ENCODE data around the gene H19.

The H19 gene

DNA sequence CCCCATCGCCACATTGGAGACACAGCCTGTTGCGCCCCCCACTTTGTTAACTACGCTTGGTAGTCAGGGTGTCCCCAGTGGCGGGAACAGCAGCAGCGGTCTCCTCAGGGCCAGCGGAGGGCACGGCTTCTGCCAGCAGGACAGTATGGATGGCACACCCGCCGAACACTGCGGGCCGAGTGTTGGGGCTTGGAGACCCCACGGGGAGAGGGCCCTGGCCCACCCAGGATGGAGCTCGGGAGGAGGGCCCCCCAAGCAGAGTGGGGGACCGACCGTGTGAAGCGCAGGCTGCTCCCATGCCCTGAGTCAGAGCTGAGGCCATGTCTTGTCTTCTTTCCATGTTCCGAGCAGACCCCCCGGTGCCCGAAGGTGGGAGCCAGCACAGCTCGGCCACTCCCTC is 32.7 kb downstream of the H19 start:
- H3K27ac ChIP-seq (ENCODE audit: low read length), result no peak overlapping the region
- H3K4me1 ChIP-seq (ENCODE audit: control insufficient read depth, insufficient read depth, low read length), result no peaks in the 10 kb centered on the region
- H3K36me3 ChIP-seq (ENCODE audit: control insufficient read depth in 2 of 2, insufficient read depth in 2 of 2, low read length in 2 of 2), result no peaks in the 10 kb centered on the region
- no peak overlapping the region for H3K9ac ChIP-seq (ENCODE audit: low read length in 2 of 2)
- no peak overlapping the region for H3K4me3 ChIP-seq (ENCODE audit: low read length in 2 of 2)
- H3K9me3 ChIP-seq (ENCODE audit: control insufficient read depth in 2 of 2, low read length in 2 of 2), result no peaks in the 10 kb centered on the region
- H3K27me3 ChIP-seq (ENCODE audit: control insufficient read depth in 1 of 2, insufficient read depth in 2 of 2, low read length in 2 of 2), result no peaks in the 10 kb centered on the region

DNA sequence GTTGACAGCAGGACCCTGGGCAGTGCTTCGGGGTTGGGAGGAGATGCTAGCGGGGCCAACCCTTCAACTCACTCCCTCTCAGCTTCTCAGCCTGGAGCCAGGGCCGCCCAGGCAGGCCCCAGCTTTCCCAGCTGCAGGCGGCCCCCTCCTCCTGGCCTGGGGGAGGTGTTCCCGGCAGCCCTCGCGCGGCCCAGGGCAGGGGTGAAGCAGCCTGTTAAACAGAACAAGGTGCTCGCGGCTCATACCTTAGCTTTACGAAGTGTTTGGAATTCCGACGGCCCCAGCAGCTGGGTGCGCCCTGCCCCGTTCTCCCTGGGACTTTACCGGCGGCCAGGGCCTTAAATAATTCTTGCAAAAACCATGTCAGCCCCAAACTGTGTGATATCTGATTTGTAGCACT is 33.3 kb downstream of the H19 start:
- no peaks in the 10 kb centered on the region for H3K36me3 ChIP-seq (ENCODE audit: control insufficient read depth in 2 of 2, insufficient read depth in 2 of 2, low read length in 2 of 2)
- H3K27ac ChIP-seq (ENCODE audit: low read length), result no peak overlapping the region
- H3K27me3 ChIP-seq (ENCODE audit: control insufficient read depth in 1 of 2, insufficient read depth in 2 of 2, low read length in 2 of 2), result no peaks in the 10 kb centered on the region
- no peaks in the 10 kb centered on the region for H3K9me3 ChIP-seq (ENCODE audit: control insufficient read depth in 2 of 2, low read length in 2 of 2)
- H3K4me3 ChIP-seq (ENCODE audit: low read length in 2 of 2), result no peak overlapping the region
- H3K4me1 ChIP-seq (ENCODE audit: control insufficient read depth, insufficient read depth, low read length), result no peaks in the 10 kb centered on the region
- H3K9ac ChIP-seq (ENCODE audit: low read length in 2 of 2), result no peak overlapping the region

DNA sequence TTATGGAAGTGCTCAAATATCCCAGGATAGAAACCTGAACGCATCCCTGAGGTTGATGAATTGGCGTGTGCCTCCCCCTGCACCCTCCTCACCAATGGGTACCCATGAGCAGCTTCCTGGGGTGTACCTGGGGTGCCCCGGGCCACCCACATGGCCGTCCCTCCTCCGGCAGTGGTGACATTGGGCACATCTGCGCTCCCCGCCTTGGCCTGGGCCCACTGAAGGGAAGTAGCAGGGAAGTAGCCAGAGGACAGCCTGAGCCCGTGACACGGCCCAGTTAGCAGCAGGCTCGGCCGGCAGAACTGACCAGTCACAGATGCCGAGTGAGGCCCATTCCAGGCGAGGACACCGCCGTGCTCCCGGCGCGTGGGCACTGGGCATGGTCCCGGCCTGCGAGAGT is 33.8 kb downstream of the H19 start:
- Histone ChIP-seq H3K4me1 (ENCODE audit: control insufficient read depth, insufficient read depth, low read length) (no peaks in the 10 kb centered on the region), H3K27ac (ENCODE audit: low read length) (no peak overlapping the region), H3K36me3 (ENCODE audit: control insufficient read depth in 2 of 2, insufficient read depth in 2 of 2, low read length in 2 of 2) (no peaks in the 10 kb centered on the region), H3K4me3 (ENCODE audit: low read length in 2 of 2) (no peak overlapping the region), H3K9ac (ENCODE audit: low read length in 2 of 2) (no peak overlapping the region), H3K27me3 (ENCODE audit: control insufficient read depth in 1 of 2, insufficient read depth in 2 of 2, low read length in 2 of 2) (no peaks in the 10 kb centered on the region), H3K9me3 (ENCODE audit: control insufficient read depth in 2 of 2, low read length in 2 of 2) (no peaks in the 10 kb centered on the region)

DNA sequence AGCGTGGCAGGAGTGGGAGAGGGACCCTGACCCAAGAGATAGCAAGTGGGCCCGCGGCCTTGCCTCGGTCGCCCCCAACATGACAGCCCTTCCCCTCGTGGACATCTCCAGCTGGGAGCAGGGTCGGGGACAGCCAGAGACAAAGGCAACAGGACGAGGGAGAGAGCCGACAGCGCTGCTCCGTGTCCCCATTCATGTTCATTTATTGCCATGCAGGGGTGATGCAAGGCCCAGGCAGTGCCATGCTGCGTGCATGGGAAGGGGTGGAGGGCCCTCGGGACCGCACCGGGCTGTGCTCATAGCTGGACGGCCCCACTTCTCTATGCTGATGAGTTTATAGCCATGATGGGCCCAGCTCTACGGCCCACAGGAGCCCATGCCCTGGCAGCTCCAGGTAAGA is 37.9 kb downstream of the H19 start:
- no peaks in the 10 kb centered on the region for H3K36me3 ChIP-seq (ENCODE audit: control insufficient read depth in 2 of 2, insufficient read depth in 2 of 2, low read length in 2 of 2)
- no peaks in the 10 kb centered on the region for H3K4me1 ChIP-seq (ENCODE audit: control insufficient read depth, insufficient read depth, low read length)
- no peak overlapping the region for H3K27ac ChIP-seq (ENCODE audit: low read length)
- no peak overlapping the region for H3K9ac ChIP-seq (ENCODE audit: low read length in 2 of 2)
- no peaks in the 10 kb centered on the region for H3K9me3 ChIP-seq (ENCODE audit: control insufficient read depth in 2 of 2, low read length in 2 of 2)
- no peaks in the 10 kb centered on the region for H3K27me3 ChIP-seq (ENCODE audit: control insufficient read depth in 1 of 2, insufficient read depth in 2 of 2, low read length in 2 of 2)
- H3K4me3 ChIP-seq (ENCODE audit: low read length in 2 of 2), result no peak overlapping the region

DNA sequence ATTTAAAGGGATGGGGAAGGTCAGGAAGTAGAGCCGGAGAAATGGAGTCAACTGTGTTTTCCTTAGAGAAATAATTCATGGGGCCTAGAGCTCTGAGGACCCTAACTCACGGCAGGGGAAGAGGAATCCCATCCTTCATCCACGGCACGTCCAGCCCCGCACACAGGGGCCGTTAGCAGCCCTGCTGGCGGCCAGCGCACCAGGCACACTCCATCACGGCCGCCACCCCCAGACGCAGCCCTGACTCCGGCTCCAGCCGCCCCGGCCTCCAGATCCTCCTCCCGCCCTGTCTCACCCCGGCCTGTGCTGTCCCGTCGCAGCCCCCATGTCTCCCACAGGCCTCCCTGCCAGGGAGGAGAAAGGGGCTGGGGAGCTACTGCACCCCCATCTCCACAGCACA is 39.3 kb downstream of the H19 start:
- no peaks in the 10 kb centered on the region for H3K4me1 ChIP-seq (ENCODE audit: control insufficient read depth, insufficient read depth, low read length)
- H3K4me3 ChIP-seq (ENCODE audit: low read length in 2 of 2), result no peak overlapping the region
- no peak overlapping the region for H3K27ac ChIP-seq (ENCODE audit: low read length)
- no peak overlapping the region for H3K9ac ChIP-seq (ENCODE audit: low read length in 2 of 2)
- no peaks in the 10 kb centered on the region for H3K27me3 ChIP-seq (ENCODE audit: control insufficient read depth in 1 of 2, insufficient read depth in 2 of 2, low read length in 2 of 2)
- H3K9me3 ChIP-seq (ENCODE audit: control insufficient read depth in 2 of 2, low read length in 2 of 2), result no peaks in the 10 kb centered on the region
- H3K36me3 ChIP-seq (ENCODE audit: control insufficient read depth in 2 of 2, insufficient read depth in 2 of 2, low read length in 2 of 2), result no peaks in the 10 kb centered on the region

DNA sequence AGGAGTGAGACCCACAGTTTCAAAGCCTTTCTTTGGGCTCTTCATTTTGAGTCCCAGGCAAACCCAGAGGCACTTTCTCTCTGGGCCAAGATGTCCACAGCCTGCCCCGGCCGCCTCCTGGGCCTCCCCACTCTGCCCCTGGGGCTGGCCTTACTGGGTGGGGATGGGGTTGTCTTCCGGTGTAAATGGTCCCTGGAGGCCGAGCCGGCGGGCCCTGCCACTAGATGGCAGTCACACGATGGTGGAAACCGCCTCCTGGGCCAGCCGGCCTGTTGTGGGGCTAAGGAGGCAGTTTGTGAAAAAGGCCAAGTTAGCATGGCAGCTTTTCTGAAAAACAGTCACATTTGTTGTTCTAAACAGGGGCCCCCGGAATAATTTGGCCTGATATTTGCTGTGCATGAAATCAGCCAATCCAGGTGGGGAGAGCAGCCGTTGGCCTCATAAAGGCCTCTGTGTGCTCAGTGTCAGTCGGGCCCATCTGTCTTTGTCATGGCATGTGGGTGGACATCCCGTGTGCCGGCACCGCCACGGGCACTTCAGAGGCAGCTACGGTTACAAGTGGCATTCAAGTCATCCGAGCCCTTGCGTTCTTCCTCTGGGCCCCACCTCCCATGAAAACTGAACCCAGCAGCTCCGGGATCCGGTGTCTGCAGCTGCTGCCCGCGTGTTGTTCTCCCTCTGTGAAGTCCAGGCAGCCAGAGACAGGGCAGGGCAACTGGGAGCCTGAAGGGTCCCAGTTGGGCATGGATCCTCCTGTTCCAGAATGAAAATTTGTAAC is 44.0 kb downstream of the H19 start:
- H3K9me3 ChIP-seq (ENCODE audit: control insufficient read depth in 2 of 2, low read length in 2 of 2), result no peaks in the 10 kb centered on the region
- no peaks in the 10 kb centered on the region for H3K36me3 ChIP-seq (ENCODE audit: control insufficient read depth in 2 of 2, insufficient read depth in 2 of 2, low read length in 2 of 2)
- H3K27ac ChIP-seq (ENCODE audit: low read length), result no peak overlapping the region

DNA sequence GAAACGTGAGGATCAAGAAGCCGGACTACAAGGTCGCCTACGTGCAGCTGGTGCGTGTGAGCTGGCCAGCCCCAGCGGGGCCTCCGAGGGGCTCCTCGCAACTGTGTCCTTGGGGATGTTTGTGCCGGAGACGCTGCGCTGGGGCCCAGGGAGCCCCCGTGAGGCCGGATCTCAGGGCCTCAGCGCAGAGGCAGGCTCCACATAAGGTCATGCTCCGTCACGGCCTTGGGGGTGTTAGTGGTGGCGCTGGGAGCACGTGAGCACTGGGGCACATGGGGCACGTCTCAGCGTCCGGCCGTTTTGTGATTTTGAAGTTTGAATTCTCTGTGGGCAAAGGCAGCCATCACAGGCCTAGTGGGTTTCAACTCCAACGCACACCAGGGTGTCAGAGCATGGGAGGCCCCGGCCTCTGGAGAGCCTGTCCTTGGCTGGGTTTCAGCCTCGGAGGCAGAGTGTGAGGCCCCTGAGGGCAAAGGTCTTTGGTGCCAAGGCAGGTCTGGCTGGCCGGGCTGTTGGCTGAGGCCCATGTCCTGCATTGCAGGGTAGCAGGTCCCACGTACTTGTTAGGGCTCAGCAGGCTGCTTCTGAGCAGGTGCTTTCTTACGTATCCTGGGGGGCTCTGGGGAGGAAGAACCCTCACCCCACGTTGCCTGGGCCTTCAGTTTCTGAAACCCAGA is 44.7 kb downstream of the H19 start:
- no peaks in the 10 kb centered on the region for H3K4me1 ChIP-seq (ENCODE audit: control insufficient read depth, insufficient read depth, low read length)
- no peaks in the 10 kb centered on the region for H3K27me3 ChIP-seq (ENCODE audit: control insufficient read depth in 1 of 2, insufficient read depth in 2 of 2, low read length in 2 of 2)
- no peak overlapping the region for H3K9ac ChIP-seq (ENCODE audit: low read length in 2 of 2)
- H3K9me3 ChIP-seq (ENCODE audit: control insufficient read depth in 2 of 2, low read length in 2 of 2), result no peaks in the 10 kb centered on the region
- H3K4me3 ChIP-seq (ENCODE audit: low read length in 2 of 2), result no peak overlapping the region
- H3K36me3 ChIP-seq (ENCODE audit: control insufficient read depth in 2 of 2, insufficient read depth in 2 of 2, low read length in 2 of 2), result no peaks in the 10 kb centered on the region
- H3K27ac ChIP-seq (ENCODE audit: low read length), result no peak overlapping the region

More for the DNA sequence above, 44.0 kb downstream of the H19 start:
- no peak overlapping the region for H3K4me3 ChIP-seq (ENCODE audit: low read length in 2 of 2)
- H3K4me1 ChIP-seq (ENCODE audit: control insufficient read depth, insufficient read depth, low read length), result no peaks in the 10 kb centered on the region
- no peaks in the 10 kb centered on the region for H3K27me3 ChIP-seq (ENCODE audit: control insufficient read depth in 1 of 2, insufficient read depth in 2 of 2, low read length in 2 of 2)
- H3K9ac ChIP-seq (ENCODE audit: low read length in 2 of 2), result no peak overlapping the region

DNA sequence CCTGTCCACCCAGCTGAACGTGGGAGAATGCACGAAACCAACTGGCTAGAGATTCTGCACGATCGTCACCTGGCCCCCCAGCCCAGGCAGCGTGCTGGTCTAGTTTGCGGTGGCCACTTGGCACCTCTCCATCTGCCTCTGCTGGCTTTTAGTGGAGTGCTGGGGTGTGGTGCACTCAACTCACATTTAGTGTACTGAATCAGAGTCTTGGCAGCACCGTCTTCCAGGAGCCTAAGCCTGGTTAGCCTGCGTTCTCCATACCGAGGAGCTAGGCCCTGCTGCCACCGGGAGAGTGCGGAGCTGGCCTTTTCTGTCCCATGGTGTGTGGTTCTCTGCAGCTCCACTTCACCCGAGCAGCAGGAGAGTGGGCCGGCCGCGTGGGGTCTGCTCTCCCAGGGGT is 47.7 kb downstream of the H19 start:
- Histone ChIP-seq H3K27ac (ENCODE audit: low read length) (no peak overlapping the region), H3K27me3 (ENCODE audit: control insufficient read depth in 1 of 2, insufficient read depth in 2 of 2, low read length in 2 of 2) (no peaks in the 10 kb centered on the region), H3K36me3 (ENCODE audit: control insufficient read depth in 2 of 2, insufficient read depth in 2 of 2, low read length in 2 of 2) (no peaks in the 10 kb centered on the region), H3K4me3 (ENCODE audit: low read length in 2 of 2) (no peak overlapping the region), H3K4me1 (ENCODE audit: control insufficient read depth, insufficient read depth, low read length) (no peaks in the 10 kb centered on the region), H3K9ac (ENCODE audit: low read length in 2 of 2) (no peak overlapping the region), H3K9me3 (ENCODE audit: control insufficient read depth in 2 of 2, low read length in 2 of 2) (no peaks in the 10 kb centered on the region)

DNA sequence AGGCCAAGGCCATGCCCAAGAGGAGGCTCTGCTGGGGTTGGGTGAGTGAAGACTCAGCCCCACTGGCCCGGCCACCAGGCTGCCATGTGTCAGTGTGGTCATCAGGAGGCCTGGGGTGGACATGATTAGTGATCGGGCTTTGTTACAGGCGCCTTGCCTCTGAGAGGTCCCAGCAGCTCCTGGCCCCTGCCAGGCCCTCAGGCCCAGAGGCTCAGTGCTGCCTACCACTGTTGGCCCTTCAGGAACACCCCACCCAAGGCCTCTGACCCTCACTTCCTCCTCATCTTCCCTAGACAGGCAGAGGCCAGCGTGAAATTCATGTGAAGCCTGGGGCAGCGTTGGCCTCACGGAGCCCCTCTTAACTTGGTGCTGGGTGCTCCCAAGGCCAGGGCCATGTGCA is 48.3 kb downstream of the H19 start:
- Histone ChIP-seq H3K9ac (ENCODE audit: low read length in 2 of 2) (no peak overlapping the region), H3K9me3 (ENCODE audit: control insufficient read depth in 2 of 2, low read length in 2 of 2) (no peaks in the 10 kb centered on the region), H3K4me3 (ENCODE audit: low read length in 2 of 2) (no peak overlapping the region), H3K27ac (ENCODE audit: low read length) (no peak overlapping the region), H3K4me1 (ENCODE audit: control insufficient read depth, insufficient read depth, low read length) (no peaks in the 10 kb centered on the region), H3K27me3 (ENCODE audit: control insufficient read depth in 1 of 2, insufficient read depth in 2 of 2, low read length in 2 of 2) (no peaks in the 10 kb centered on the region), H3K36me3 (ENCODE audit: control insufficient read depth in 2 of 2, insufficient read depth in 2 of 2, low read length in 2 of 2) (no peaks in the 10 kb centered on the region)

DNA sequence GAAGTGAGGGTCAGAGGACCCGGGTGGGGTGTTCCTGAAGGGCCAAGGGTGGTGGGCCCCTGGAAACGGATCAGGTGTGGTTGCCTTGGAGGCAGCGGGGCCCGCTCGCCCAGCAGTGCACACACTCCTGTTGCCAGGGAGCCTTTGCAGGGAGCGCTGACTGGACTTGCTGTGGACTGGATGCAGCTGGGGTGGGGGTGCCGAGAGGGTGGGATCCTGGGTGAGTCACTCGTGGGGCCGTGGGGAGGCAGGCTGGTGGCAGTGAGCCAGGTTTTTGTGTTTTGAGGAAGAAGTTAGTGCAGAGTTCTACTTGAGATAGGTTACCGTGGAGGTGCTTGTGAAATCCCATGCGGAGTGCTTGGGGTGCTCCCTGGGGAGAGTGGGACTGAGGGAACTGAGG is 49.3 kb downstream of the H19 start:
- no peaks in the 10 kb centered on the region for H3K4me1 ChIP-seq (ENCODE audit: control insufficient read depth, insufficient read depth, low read length)
- no peaks in the 10 kb centered on the region for H3K36me3 ChIP-seq (ENCODE audit: control insufficient read depth in 2 of 2, insufficient read depth in 2 of 2, low read length in 2 of 2)
- H3K27me3 ChIP-seq (ENCODE audit: control insufficient read depth in 1 of 2, insufficient read depth in 2 of 2, low read length in 2 of 2), result no peaks in the 10 kb centered on the region
- no peak overlapping the region for H3K9ac ChIP-seq (ENCODE audit: low read length in 2 of 2)
- H3K4me3 ChIP-seq (ENCODE audit: low read length in 2 of 2), result no peak overlapping the region
- H3K27ac ChIP-seq (ENCODE audit: low read length), result no peak overlapping the region
- H3K9me3 ChIP-seq (ENCODE audit: control insufficient read depth in 2 of 2, low read length in 2 of 2), result no peaks in the 10 kb centered on the region

DNA sequence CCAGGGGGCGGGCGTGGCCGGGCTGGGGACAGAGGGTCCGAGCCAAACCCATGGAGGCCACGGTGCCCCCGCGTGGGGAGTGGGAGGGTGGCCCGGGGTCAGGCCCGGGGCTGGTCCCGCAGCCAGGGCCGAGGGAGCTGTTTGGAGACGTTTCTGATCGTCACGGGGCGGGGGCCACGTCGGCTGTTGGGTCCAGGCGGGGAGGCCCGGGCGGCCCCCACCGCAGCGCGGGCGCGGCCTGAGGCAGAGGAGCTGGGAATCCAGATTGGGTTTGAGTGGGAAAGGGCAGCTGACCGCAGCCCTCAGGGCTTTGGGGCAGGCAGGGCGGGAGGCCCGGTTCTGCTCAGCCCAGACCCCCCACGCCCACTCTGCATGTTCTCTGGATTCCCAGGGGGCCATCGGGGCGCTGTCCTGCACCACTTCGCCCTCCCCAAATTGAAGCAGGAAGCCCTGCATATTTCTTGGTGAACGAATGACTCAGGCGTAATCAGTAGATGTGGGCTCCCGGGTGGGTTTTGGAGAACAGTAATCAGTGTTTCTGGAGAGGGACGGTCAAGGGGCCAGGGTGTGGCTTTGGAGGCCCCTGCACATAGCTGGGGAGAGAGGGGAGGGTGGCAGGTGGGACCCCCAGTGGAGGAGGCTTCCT is 49.9 kb downstream of the H19 start:
- H3K4me3 ChIP-seq (ENCODE audit: low read length in 2 of 2), result no peak overlapping the region
- no peaks in the 10 kb centered on the region for H3K36me3 ChIP-seq (ENCODE audit: control insufficient read depth in 2 of 2, insufficient read depth in 2 of 2, low read length in 2 of 2)
- no peaks in the 10 kb centered on the region for H3K27me3 ChIP-seq (ENCODE audit: control insufficient read depth in 1 of 2, insufficient read depth in 2 of 2, low read length in 2 of 2)
- H3K9ac ChIP-seq (ENCODE audit: low read length in 2 of 2), result no peak overlapping the region
- no peaks in the 10 kb centered on the region for H3K4me1 ChIP-seq (ENCODE audit: control insufficient read depth, insufficient read depth, low read length)
- H3K9me3 ChIP-seq (ENCODE audit: control insufficient read depth in 2 of 2, low read length in 2 of 2), result no peaks in the 10 kb centered on the region
- H3K27ac ChIP-seq (ENCODE audit: low read length), result no peak overlapping the region

Data from stomach smooth muscle (tissue), 2 donors.